Lung (tissue), 12 donors: ENCODE data around the gene GALNT3. TPM values are rescaled to one million over a fixed set of nuclear protein-coding genes. Genes with fewer than 3 reads are reported as not detected.

Experiments
- ATAC-seq: fragments of 200-7000 bp; cut with Tn5 transposase; one replicate; pipeline ENCODE4 v1.9.1; 2020; ENCODE audit warnings: moderate number of reproducible peaks; ENCODE audit not compliant: insufficient read depth, low FRiP score
- DNase-seq, 3 donors: peaks; one replicate each; pipeline ENCODE4 v3.0.0-alpha.2; 2013 to 2017
- H3K27ac ChIP-seq, 2 donors: one replicate each; pipeline ENCODE4 v1.5.1; 2013; ENCODE audit warnings: mild to moderate bottlenecking in 2 of 2, moderate library complexity in 2 of 2, control low read depth in 1 of 2, inconsistent platforms in 1 of 2, low read depth in 1 of 2, low read length in 1 of 2
- H3K27me3 ChIP-seq, 3 donors: one replicate each; pipeline ENCODE4 v1.5.1; 2013; ENCODE audit warnings: low read length in 2 of 3; ENCODE audit not compliant: control insufficient read depth in 3 of 3, insufficient read depth in 3 of 3
- H3K36me3 ChIP-seq, 4 donors: one replicate each; pipeline ENCODE4 v1.5.1; 2013; ENCODE audit warnings: low read length in 4 of 4, mild to moderate bottlenecking in 1 of 4, moderate library complexity in 1 of 4; ENCODE audit not compliant: control insufficient read depth in 4 of 4, insufficient read depth in 4 of 4
- H3K4me1 ChIP-seq, 5 donors: one replicate each; pipeline ENCODE4 v1.5.1; 2013; ENCODE audit warnings: low read length in 5 of 5, mild to moderate bottlenecking in 2 of 5, moderate library complexity in 1 of 5; ENCODE audit not compliant: control insufficient read depth in 5 of 5, insufficient read depth in 5 of 5
- H3K4me3 ChIP-seq: one replicate; pipeline ENCODE4 v1.5.1; 2013; ENCODE audit warnings: mild to moderate bottlenecking, control low read depth, moderate library complexity
- H3K9ac ChIP-seq, 2 donors: one replicate each; pipeline ENCODE4 v1.5.1; 2013; ENCODE audit warnings: low read length in 2 of 2, control low read depth in 1 of 2; ENCODE audit not compliant: insufficient read depth in 1 of 2
- H3K9me3 ChIP-seq, 4 donors: one replicate each; pipeline ENCODE4 v1.5.1; 2013; ENCODE audit warnings: low read length in 3 of 4, mild to moderate bottlenecking in 1 of 4, moderate library complexity in 1 of 4; ENCODE audit not compliant: control insufficient read depth in 4 of 4, insufficient read depth in 3 of 4
- CTCF ChIP-seq: IDR thresholded peaks from 2 replicates; pipeline ENCODE4 v1.5.1; 2012; ENCODE audit warnings: mild to moderate bottlenecking; ENCODE audit errors: control extremely low read depth, extremely low read depth
- WGBS, 2 donors: extraction: QIAGEN DNeasy Blood & Tissue Kit; methylation state at CpG; one replicate each; pipeline ENCODE4 v1.1.7; 2013; 5-methylcytosine and 5-hydroxymethylcytosine counted together
- polyA plus RNA-seq, 2 donors: library from polyadenylated mRNA; stranded (reverse); fragments of 200-250 nt; gene quantifications; one replicate each; pipeline ENCODE4 v1.2.1, GENCODE V29; 2013
- total RNA-seq, 2 donors: library from RNA; depleted of rRNA in 1 of 2; stranded (reverse); fragments of >200 nt in 1 of 2; gene quantifications; one replicate each; pipeline ENCODE4 v1.2.1, GENCODE V29; 2014 to 2021
- donor health status: control.
- donor health status: control.
- donor health status: Bipolar disorder and iron deficiency.
- donor health status: healthy.
- donor health status: DM: yes; HTN: yes; CAD: no.

The GALNT3 gene
- total and polyA plus RNA-seq, 4 donors, result 15.4 to 41.9 (median 22.8) TPM

GRCh38 chr2:165773684-165774083 lies 20.4 kb downstream of the GALNT3 start:
- Histone ChIP-seq H3K4me1 (peaks cover 0 to 15% (median 3%) of the 10 kb centered on the region in 5 donors), H3K27ac (no peak overlapping the region), H3K9ac (no peak overlapping the region), H3K27me3 (no peaks in the 10 kb centered on the region), H3K4me3 (no peak overlapping the region), H3K36me3 (peaks cover 0 to under 1% (median 0%) of the 10 kb centered on the region in 4 donors), H3K9me3 (peaks cover 0 to under 1% (median 0%) of the 10 kb centered on the region in 4 donors)
- DNase-seq, result no peak
- no peak for TF ChIP-seq CTCF
- ATAC-seq, result no peak
- 81 to 95% methylated on average over 2 of the region's 2 CpGs for WGBS, 2 donors

- H3K4me1 ChIP-seq, result peaks cover 0 to 6% (median 0%) of the 10 kb centered on the region in 5 donors
- no peak for TF ChIP-seq CTCF
- DNase-seq (no peak), ATAC-seq (no peak)
- H3K9ac ChIP-seq, result no peak overlapping the region
- no peaks in the 10 kb centered on the region for H3K36me3 ChIP-seq
- no peaks in the 10 kb centered on the region for H3K9me3 ChIP-seq
- 91 to 96% methylated on average over 3 of the region's 3 CpGs for WGBS, 2 donors
- no peak overlapping the region for H3K4me3 ChIP-seq
- H3K27me3 ChIP-seq, result no peaks in the 10 kb centered on the region
- H3K27ac ChIP-seq, result no peak overlapping the region
These were observed 21.9 kb downstream of the GALNT3 start for GRCh38 chr2:165772183-165772582.

GRCh38 chr2:165766326-165766927 lies 27.6 kb downstream of the GALNT3 start:
- Histone ChIP-seq H3K9me3 (no peaks in the 10 kb centered on the region), H3K4me1 (peaks cover 0 to 7% (median 0%) of the 10 kb centered on the region in 5 donors), H3K36me3 (peaks cover 0 to 1% (median 0%) of the 10 kb centered on the region in 4 donors), H3K27me3 (no peaks in the 10 kb centered on the region), H3K4me3 (no peak overlapping the region), H3K27ac (no peak overlapping the region), H3K9ac (no peak overlapping the region)
- DNase-seq, result no peak
- no peak for ATAC-seq
- no peak for TF ChIP-seq CTCF

GRCh38 chr2:165762723-165763122 lies 31.3 kb downstream of the GALNT3 start:
- DNase-seq (no peak), ATAC-seq (no peak)
- Histone ChIP-seq H3K36me3 (peaks cover 0 to 3% (median 0%) of the 10 kb centered on the region in 4 donors), H3K9me3 (no peaks in the 10 kb centered on the region), H3K27ac (no peak overlapping the region), H3K4me3 (no peak overlapping the region), H3K4me1 (peaks cover 0 to 10% (median 2%) of the 10 kb centered on the region in 5 donors), H3K27me3 (no peaks in the 10 kb centered on the region), H3K9ac (no peak overlapping the region)
- no peak for TF ChIP-seq CTCF
- WGBS, 2 donors, result 93 to 96% methylated on average over 4 of the region's 4 CpGs
